ENCODE measurements around the gene GIMAP8.

GRCh38 chr7:150435390-150436073 lies 14.9 kb upstream of the GIMAP8 start:
- no peak for TF ChIP-seq FOXA1 (IDR thresholded peaks at IDR 0.05)
- TF ChIP-seq HDGF (IDR thresholded peaks at IDR 0.05; ENCODE audit: borderline replicate concordance) = no peak
- no peak for TF ChIP-seq BHLHE40 (IDR thresholded peaks at IDR 0.05; ENCODE audit: borderline replicate concordance)
- TF ChIP-seq FOXK2 (IDR thresholded peaks at IDR 0.05) = no peak
- no peak for TF ChIP-seq TARDBP (IDR thresholded peaks at IDR 0.05)
